GM12892 (cell line): Measurements from ENCODE around the gene GDPD5.
"Not testable (repeated sequence)": the region's sequence is repeated elsewhere in the genome, so short reads cannot be mapped to it uniquely, and the experiment has no call there.

Source experiments
- POLR2A ChIP-seq: IDR thresholded peaks from 2 replicates; pipeline ENCODE4 v1.6.1; 2011; ENCODE audit warnings: low read depth, low read length, control low read depth
- TAF1 ChIP-seq: IDR thresholded peaks from 2 replicates; pipeline ENCODE4 v1.6.1; 2011; ENCODE audit warnings: low read depth, mild to moderate bottlenecking, control low read depth, low read length, borderline replicate concordance

DNA sequence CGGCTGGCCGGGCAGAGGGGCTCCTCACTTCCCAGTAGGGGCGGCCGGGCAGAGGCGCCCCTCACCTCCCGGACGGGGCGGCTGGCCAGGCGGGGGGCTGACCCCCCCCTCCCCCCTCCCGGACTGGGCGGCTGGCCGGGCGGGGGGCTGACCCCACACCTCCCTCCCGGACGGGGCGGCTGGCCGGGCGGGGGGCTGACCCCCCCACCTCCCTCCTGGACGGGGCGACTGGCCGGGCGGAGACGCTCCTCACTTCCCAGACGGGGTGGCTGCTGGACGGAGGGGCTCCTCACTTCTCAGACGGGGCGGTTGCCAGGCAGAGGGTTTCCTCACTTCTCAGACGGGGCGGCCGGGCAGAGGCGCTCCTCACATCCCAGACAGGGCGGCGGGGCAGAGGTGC, 115.8 kb downstream of the GDPD5 start:
- TF ChIP-seq TAF1, POLR2A: not testable (repeated sequence)
